Stimulated activated CD4-positive, alpha-beta T cell treated with anti-CD3 and anti-CD28 coated beads, Interleukin-4, amount 100 ng/mL, for 48 hours (primary cell): Measurements from ENCODE around the gene SIRT1.
A peak's percentile ranks its signal among the peaks of the same experiment; 100 is the strongest.
"Not testable (repeated sequence)": the region's sequence is repeated elsewhere in the genome, so short reads cannot be mapped to it uniquely, and the experiment has no call there.

ENCODE experiments used
- DNase-seq, 2 donors: peaks; one replicate each; pipeline ENCODE4 v3.0.0-alpha.2; 2020; ENCODE audit warnings: low read depth in 2 of 2

Gene SIRT1

GRCh38 chr10:67884313-67884841 is at the start of gene SIRT1:
Gene SIRT1, plus strand, starts transcription at chr10:67884656. Its CDS starts 66 bp downstream, at chr10:67884722.
- peak; percentile 82 to 86 for DNase-seq

- not testable (repeated sequence) for DNase-seq
These were observed 48.7 kb upstream of the SIRT1 start for GRCh38 chr10:67835541-67836394.

DNA sequence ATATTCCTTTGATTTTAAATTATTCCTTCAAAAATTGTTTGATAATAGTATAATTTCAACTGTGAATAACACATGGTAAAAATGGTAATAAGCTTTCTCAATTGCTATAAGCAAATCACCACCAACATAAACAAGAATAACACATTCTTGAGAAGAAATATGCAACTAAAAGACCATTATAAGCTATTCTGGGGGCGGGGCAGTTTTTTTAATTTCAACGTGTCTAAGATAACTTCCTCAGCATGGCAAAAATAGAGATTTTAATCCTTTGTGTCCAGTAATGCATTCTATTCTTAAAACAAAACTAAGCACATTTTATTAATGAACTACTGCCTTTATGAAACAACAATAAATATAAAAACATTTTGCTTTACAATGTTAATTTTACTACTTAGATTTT is 48.0 kb upstream of the SIRT1 start:
- DNase-seq = no peak

DNA sequence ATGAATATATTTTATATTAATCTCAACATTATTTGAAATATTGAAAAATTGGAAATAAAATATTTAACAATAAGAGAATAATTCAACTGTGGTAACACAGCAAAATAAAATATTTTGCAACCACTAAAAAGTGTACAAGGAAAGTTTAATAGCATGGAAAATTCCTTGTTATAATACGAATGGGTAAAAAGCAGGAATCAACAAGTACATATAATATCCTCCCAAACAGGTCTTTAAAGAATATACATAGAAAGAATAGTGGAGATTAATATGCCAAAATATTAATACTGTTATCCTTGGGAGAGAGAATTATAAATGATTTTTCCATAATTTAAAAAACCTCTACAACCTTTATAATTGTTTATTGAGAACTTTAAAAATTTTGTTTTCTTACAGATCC is 47.5 kb upstream of the SIRT1 start:
- DNase-seq = no peak

DNA sequence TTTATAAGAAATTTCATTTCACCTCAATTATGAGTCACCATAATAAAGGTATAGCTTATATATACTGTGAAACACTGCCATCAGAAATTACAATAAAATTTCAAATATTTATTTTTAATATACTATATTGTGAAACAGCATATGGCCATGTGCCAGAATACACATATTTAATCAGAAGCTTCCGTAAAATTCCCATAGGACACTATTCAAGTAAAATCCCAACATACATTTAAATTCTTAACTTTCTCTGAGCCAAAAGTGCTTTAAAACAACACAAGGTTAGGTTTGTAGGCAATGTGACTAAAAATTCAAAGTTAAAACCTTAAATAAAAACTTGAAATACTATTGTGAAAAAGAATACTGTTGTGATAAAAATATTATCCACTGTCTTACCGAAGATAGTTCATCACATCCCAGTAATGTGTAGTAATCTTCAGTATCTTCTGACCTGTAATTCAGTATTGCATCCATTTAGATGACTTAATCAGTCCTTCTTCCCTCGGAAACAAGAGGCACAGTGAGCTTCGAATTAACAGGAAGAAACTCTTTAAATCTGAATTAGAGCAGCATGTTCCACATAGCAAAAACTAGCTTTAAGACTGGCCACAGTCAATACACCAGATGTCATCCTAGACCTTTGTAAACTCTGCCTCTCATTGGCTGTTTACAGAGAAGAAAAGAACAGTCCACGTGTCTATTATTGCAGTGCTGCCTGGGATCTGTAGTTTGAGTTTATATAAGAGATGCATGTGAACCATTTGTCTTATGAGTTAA is 46.7 kb upstream of the SIRT1 start, which contains the start of gene DNAJC12:
DNAJC12 (minus strand) TSS at position 648 of the 774 bp plus-strand sequence; CDS start at position 471, 177 bp downstream.
- no peak for DNase-seq

DNA sequence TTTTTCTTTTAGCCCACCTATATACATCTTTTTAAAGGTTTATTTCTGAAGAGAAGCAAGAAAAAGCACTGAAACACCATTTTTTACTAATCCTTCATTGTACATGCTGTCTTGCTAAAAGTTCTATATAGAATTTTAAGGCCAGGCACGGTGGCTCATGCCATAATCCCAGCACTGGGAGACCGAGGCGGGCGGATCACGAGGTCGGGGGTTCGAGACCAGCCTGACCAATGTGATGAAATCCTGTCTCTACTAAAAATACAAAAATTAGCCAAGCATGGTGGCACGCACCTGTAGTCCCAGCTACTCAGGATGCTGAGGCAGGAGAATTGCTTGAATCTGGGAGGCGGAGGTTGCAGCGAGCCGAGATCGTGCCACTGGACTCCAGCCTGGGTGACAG is 44.9 kb upstream of the SIRT1 start:
- not testable (repeated sequence) for DNase-seq

GRCh38 chr10:67839951-67840350 is 44.5 kb upstream of the SIRT1 start:
- no peak for DNase-seq

- DNase-seq = no peak
These were observed 42.7 kb upstream of the SIRT1 start for GRCh38 chr10:67841737-67842136.

- no peak for DNase-seq
These were observed 41.2 kb upstream of the SIRT1 start for GRCh38 chr10:67843284-67843683.

GRCh38 chr10:67849331-67850011 is 35.0 kb upstream of the SIRT1 start:
- peak; percentile 90 for DNase-seq

DNA sequence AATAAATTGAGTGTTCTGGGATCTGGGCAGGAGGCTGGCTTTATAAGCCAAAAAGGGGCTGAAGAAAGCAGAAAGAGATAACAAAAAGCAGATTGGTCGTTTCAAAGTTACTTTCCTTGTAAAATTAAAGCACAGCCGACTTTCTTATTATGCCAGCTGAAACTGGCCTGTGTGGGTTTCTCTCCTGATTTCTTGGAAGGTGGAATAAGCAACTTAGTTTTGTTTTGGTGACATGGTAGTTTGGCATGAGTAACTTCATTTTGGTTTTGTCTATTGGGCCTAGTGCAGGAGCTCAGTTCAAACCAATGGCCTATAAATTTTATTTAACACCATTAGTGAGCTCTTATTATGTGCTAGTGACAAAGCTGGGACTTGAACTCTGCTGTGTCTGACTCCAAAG is 33.3 kb upstream of the SIRT1 start:
- no peak for DNase-seq

DNA sequence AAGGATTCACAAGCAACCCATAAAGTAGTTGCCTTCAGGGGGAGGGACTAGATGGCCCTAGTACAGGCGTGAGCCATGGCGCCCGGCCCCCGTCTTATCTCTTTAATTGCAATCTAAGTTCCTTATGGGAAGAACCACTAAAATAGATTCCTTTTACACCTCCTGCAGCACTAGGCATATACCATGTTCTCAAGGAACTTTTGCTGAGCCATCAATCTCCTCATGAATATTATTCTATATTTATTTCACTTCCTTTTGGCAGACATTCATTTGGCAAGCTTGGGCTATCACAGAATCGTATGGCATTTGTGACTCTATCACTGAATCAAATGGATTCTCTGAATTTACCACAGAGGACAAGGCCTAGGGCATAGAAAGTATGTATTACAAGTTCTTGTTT is 31.7 kb upstream of the SIRT1 start:
- no peak for DNase-seq

DNA sequence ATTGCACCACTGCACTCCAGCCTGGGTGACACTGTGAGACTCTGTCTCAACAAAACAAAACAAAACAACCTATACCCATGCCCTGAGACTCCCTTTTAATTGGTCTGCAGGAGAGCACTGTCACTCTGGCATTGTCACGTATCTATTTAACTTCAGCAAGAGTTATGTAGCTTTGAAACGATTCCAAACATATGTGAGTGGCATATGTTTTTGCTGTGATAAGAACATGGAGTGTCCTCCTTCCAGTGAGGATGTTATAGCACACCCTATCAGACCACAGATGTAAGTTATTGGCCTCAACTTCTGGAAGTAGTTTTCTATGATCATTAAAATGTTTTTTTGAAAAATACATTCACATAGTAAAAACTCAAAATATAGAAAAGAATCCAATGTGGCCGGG is 30.9 kb upstream of the SIRT1 start:
- no peak for DNase-seq

- DNase-seq = no peak
These were observed 25.5 kb upstream of the SIRT1 start for GRCh38 chr10:67858971-67859370.

GRCh38 chr10:67861750-67862432 is 22.6 kb upstream of the SIRT1 start:
- no peak for DNase-seq

GRCh38 chr10:67863094-67863493 is 21.4 kb upstream of the SIRT1 start:
- no peak for DNase-seq

DNA sequence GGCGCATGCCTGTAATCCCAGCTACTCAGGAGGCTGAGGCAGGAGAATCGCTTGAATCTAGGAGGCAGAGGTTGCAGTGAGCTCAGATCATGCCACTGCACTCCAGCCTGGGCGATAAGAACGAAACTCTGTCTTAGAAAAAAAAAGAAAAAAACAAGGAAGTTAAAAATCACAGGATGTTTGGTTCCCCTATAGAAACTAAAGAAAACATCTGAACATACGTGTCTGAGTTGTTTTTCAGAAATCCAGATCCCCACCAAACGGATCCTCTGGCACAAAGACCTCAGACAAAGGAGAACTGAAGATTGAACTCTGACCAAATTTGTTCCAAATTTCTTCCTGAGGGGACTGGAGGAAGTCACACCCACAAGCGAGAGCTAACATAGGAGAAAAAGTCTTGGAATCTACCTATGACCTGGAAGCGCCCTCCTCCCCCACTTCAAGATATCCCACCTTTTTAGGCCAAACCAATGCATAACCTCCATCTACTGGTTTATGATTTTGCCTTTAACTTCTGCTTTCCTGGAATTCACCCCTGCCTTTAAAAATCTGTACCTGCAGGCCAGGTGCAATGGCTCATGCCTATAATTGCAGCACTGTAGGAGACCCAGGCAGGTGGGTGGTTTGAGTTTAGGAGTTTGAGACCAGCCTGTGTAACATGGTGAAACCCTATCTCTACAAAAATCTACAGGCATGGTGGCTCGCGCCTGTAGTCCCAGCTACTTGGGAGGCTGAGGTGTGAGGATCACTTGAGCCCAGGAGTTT is 19.7 kb upstream of the SIRT1 start:
- DNase-seq = no peak

DNA sequence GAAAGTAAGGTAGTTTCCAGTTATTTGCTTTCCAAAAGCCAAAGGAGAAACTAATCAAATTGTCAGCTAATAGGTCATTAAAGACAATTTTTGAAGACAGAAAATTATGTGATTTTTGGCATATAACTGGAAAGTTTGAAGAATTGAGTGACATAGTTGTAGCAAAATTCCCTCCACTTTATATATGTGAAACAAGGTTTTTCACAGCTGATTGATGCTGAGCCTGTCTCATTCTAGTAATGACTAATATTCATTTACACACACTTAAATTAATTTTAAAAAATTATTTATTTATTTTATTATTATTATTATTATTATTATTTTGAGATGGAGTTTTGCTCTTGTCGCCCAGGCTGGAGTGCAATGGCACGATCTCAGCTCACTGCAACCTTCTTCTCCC is 16.3 kb upstream of the SIRT1 start:
- no peak for DNase-seq

DNA sequence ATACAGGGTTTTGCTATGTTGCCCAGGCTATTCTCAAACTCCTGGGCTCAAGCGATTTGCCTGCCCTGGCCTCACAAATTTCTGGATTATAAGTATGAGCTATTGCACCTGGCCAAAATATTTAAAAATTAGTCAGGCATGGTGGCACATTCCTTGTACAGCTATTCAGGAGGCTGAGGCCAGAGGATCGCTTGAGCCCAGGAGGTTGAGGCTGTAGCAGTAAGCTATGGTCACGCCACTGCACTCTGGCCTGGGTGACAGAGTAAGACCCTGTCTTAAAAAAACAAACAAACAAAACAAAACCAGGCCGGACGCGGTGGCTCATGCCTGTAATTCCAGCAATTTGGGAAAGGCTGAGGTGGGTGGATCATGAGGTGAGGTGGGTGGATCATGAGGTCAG is 14.5 kb upstream of the SIRT1 start:
- DNase-seq = no peak

- no peak for DNase-seq
These were observed 8.9 kb upstream of the SIRT1 start for GRCh38 chr10:67875340-67876238.
